ENCODE results near the gene TSPAN18. TPM values are rescaled to one million over a fixed set of nuclear protein-coding genes. Genes with fewer than 3 reads are reported as not detected.

The TSPAN18 gene
- total RNA-seq, 1 experiment from 2014 or later: 21.3 TPM

- no peaks in the 10 kb centered on the region for H3K4me1 ChIP-seq (ENCODE audit: control insufficient read depth, insufficient read depth, low read length)
- TF ChIP-seq POLR2AphosphoS5 (IDR thresholded peaks at IDR 0.05; ENCODE audit: low read depth, low read length) (no peak), TCF7L2 (IDR thresholded peaks at IDR 0.05; ENCODE audit: low read depth, low read length) (no peak), REST (IDR thresholded peaks at IDR 0.05; ENCODE audit: insufficient read depth in 1 of 2, low read depth in 2 of 2, low read length in 1 of 2) (no peak)
- peaks cover 2% of the 10 kb centered on the region; the same call in 1 of the 2 replicates for H3K27me3 ChIP-seq (ENCODE audit: control insufficient read depth, insufficient read depth, low read length)
- H3K4me3 ChIP-seq (ENCODE audit: low read depth in 2 of 2, low read length in 2 of 2): no peak overlapping the region
- no peaks in the 10 kb centered on the region for H3K9me3 ChIP-seq (ENCODE audit: control insufficient read depth, insufficient read depth, low read depth, low read length)
- in situ Hi-C loops (cut with HindIII; ENCODE audit: low pct_unique_long_range_greater_than_20kb, low sequenced_read_pairs): no loop called here
- no peak for DNase-seq (ENCODE audit: low read depth, low spot score)
- no peak for ATAC-seq
- no TSS peak for BruUV-seq (replicated peaks)
- no peak overlapping the region for H3K27ac ChIP-seq (ENCODE audit: low read length)
- POLR2A ChIA-PET: no interaction called here
- CTCF ChIA-PET: no interaction called here
- intact Hi-C loops (cut with micrococcal nuclease; ENCODE audit: unreplicated experiment): no loop called here
- H3K36me3 ChIP-seq (ENCODE audit: control insufficient read depth, insufficient read depth, low read length): no peaks in the 10 kb centered on the region
Observed at GRCh38 chr11:44708009-44708408, 18.8 kb upstream of the TSPAN18 start.

- BruUV-seq (replicated peaks): no TSS peak
- peaks cover 2% of the 10 kb centered on the region; the same call in 1 of the 2 replicates for H3K27me3 ChIP-seq (ENCODE audit: control insufficient read depth, insufficient read depth, low read length)
- no peak for DNase-seq (ENCODE audit: low read depth, low spot score)
- no peak for ATAC-seq
- intact Hi-C loops (cut with micrococcal nuclease; ENCODE audit: unreplicated experiment): no loop called here
- H3K4me3 ChIP-seq (ENCODE audit: low read depth in 2 of 2, low read length in 2 of 2): no peak overlapping the region
- H3K4me1 ChIP-seq (ENCODE audit: control insufficient read depth, insufficient read depth, low read length): no peaks in the 10 kb centered on the region
- POLR2A ChIA-PET: no interaction called here
- TF ChIP-seq TCF7L2 (IDR thresholded peaks at IDR 0.05; ENCODE audit: low read depth, low read length): no peak
- TF ChIP-seq CTCF (IDR thresholded peaks at IDR 0.05): no peak
- TF ChIP-seq POLR2AphosphoS5 (IDR thresholded peaks at IDR 0.05; ENCODE audit: low read depth, low read length): no peak
- no peak for TF ChIP-seq SIN3A (IDR thresholded peaks at IDR 0.05; ENCODE audit: borderline replicate concordance, insufficient read depth, low read depth, low read length)
- no peak for TF ChIP-seq REST (IDR thresholded peaks at IDR 0.05; ENCODE audit: insufficient read depth in 1 of 2, low read depth in 2 of 2, low read length in 1 of 2)
- no peaks in the 10 kb centered on the region for H3K9me3 ChIP-seq (ENCODE audit: control insufficient read depth, insufficient read depth, low read depth, low read length)
- in situ Hi-C loops (cut with HindIII; ENCODE audit: low pct_unique_long_range_greater_than_20kb, low sequenced_read_pairs): no loop called here
- no peaks in the 10 kb centered on the region for H3K36me3 ChIP-seq (ENCODE audit: control insufficient read depth, insufficient read depth, low read length)
- CTCF ChIA-PET: no interaction called here
- no peak overlapping the region for H3K27ac ChIP-seq (ENCODE audit: low read length)
Observed at GRCh38 chr11:44708523-44709280, 18.1 kb upstream of the TSPAN18 start.

All from Panc1 (cell line).